ENCODE results near the gene HSPA5.
"Not testable (repeated sequence)": the region's sequence is repeated elsewhere in the genome, so short reads cannot be mapped to it uniquely, and the experiment has no call there.

The HSPA5 gene

DNA sequence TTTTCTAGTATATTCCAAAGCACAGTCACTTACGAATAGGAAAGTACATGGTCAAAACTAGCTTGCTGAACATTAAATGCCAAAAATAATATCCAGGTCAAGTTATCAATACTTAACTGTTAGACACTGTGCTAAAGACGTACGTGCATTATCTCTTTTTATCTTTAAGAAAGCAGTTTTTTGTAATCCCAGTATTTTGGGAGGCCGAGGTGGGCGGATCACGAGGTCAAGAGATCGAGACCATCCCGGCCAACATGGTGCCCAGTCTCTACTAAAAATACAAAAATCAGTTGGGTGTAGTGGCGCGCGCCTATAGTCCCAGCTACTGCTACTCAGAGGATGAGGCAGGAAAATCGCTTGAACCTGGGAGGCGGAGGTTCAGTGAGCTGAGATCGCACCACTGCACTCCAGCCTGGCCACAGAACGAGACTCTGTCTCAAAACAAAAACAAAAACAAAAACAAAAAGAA lies 2.7 kb upstream of the HSPA5 start:
- DNase-seq (ENCODE audit: low read depth in 2 of 3, low spot score in 1 of 3): no peak

- DNase-seq (ENCODE audit: low read depth in 2 of 3, low spot score in 1 of 3): peak in 1 of 3 donors; percentile 11
Observed at GRCh38 chr9:125241863-125242739, 958 bp upstream of the HSPA5 start.

DNA sequence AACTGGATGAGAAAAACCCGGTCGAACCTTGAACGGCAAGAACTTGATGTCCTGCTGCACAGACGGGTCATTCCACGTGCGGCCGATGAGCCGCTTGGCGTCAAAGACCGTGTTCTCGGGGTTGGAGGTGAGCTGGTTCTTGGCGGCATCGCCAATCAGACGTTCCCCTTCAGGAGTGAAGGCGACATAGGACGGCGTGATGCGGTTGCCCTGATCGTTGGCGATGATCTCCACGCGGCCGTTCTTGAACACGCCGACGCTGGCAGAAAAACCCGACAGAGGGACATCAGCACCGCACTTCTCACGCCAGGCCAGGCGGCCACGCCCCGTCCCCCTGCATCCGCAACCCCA lies 519 bp downstream of the HSPA5 start:
- DNase-seq (ENCODE audit: low read depth in 2 of 3, low spot score in 1 of 3): peak in 1 of 3 donors; percentile 13

GRCh38 chr9:125239631-125240597 lies 1.2 kb downstream of the HSPA5 start:
- DNase-seq (ENCODE audit: low read depth in 2 of 3, low spot score in 1 of 3): no peak

DNA sequence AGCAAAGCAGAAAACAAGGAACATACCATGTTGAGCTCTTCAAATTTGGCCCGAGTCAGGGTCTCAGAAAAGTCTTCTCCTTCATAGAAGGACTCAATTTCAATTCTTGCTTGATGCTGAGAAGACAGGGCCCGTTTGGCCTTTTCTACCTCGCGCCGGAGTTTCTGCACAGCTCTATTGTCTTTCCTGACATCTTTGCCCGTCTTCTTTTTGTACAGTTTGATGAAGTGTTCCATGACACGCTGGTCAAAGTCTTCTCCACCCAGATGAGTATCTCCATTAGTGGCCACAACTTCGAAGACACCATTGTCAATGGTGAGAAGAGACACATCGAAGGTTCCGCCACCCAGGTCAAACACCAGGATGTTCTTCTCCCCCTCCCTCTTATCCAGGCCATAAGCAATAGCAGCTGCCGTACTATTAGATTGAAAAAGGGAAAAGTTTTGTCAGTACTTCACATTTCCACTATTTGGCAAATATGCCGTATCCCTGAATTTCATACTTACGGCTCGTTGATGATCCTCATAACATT lies 2.2 kb downstream of the HSPA5 start:
- no peak for DNase-seq (ENCODE audit: low read depth in 2 of 3, low spot score in 1 of 3)

DNA sequence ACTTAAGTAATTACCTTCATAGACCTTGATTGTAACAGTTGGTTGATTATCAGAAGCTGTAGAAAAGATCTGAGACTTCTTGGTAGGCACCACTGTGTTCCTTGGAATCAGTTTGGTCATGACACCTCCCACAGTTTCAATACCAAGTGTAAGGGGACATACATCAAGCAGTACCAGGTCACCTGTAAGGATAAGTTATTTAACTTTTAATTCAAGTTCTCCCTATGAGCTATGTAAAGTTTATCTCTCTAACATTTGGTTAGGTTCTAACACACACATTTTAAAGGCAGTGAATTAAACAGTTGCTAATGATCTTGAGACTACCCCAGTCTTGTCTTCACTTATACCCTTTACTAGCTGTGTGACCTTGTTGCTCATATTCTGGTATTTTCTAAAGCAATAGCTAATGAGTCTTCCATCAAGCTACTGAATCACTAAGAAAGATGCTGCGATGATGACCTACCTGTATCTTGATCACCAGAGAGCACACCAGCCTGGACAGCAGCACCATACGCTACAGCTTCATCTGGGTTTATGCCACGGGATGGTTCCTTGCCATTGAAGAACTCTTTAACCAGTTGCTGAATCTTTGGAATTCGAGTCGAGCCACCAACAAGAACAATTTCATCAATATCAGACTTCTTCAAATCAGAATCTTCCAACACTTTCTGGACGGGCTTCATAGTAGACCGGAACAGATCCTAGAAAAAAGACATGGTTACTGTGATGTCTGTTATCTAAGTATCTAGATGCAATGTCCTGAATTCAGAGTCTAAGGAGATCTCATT lies 2.8 kb downstream of the HSPA5 start:
- DNase-seq (ENCODE audit: low read depth in 2 of 3, low spot score in 1 of 3): no peak

DNA sequence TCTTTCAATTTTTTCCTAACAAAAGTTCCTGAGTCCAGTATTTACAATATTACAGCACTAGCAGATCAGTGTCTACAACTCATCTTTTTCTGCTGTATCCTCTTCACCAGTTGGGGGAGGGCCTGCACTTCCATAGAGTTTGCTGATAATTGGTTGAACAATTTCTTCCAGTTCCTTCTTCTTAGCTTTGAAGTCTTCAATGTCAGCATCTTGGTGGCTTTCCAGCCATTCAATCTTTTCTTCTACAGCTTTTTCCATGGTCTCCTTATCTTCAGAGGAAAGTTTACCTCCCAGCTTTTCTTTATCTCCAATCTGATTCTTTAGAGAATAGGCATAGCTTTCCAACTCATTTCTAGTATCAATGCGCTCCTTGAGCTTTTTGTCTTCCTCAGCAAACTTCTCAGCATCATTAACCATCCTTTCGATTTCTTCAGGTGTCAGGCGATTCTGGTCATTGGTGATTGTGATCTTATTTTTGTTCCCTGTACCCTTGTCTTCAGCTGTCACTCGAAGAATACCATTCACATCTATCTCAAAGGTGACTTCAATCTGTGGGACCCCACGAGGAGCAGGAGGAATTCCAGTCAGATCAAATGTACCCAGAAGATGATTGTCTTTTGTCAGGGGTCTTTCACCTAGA lies 4.5 kb downstream of the HSPA5 start:
- DNase-seq (ENCODE audit: low read depth in 2 of 3, low spot score in 1 of 3): not testable (repeated sequence)

GRCh38 chr9:125235804-125236519 lies 5.2 kb downstream of the HSPA5 start:
- DNase-seq (ENCODE audit: low read depth in 2 of 3, low spot score in 1 of 3): no peak

DNA sequence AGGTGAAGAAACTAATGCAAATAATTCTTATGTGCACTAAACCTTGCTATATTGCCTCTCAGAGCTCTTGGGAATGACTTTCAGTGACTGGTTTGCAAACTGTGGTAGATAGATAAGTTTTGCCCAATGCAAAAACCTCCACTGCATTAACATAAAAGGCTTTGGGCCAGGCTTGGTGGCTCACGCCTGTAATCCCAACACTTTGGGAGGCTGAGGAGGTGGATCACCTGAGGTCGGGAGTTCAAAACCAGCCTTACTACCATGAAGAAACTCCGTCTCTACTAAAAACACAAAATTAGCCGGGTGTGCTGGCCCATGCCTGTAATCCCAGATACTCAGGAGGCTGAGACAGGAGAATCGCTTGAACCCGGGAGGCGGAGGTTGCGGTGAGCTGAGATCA lies 7.0 kb downstream of the HSPA5 start:
- not testable (repeated sequence) for DNase-seq (ENCODE audit: low read depth in 2 of 3, low spot score in 1 of 3)

DNA sequence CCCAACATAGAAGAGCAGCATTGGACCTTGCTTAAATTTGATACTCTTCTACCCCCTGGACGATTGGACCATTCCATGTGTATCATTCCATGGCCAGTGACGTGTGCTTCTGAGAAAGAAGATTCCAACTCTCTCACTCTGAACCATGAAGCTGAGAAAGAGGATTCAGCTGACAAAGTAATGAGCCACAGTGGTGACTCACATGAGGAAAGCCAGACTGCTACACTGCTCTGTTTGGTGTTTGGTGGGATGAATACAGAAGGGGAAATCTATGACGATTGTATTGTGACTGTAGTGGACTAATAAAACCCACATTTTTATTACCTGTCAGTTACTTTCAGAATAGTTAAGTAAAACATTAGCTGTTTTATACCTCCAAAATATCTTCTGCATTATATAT lies 7.5 kb downstream of the HSPA5 start:
- no peak for DNase-seq (ENCODE audit: low read depth in 2 of 3, low spot score in 1 of 3)

DNA sequence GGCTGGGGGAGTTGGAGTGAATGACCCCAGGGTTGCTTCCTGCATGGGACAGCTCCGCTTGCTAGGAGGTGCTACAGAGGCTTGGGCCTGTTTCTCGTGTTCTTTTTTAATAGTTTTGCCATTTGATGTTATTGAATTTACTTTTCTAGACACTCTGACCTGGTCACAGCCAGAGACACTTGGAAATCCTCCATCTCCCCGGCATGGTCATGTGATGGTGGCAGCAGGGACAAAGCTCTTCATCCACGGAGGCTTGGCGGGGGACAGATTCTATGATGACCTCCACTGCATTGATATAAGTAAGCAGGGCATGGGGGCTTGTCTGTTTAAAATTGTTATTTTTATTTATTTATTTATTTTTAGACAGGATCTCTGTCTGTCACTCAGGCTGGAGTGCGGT lies 13.4 kb downstream of the HSPA5 start:
- DNase-seq (ENCODE audit: low read depth in 2 of 3, low spot score in 1 of 3): no peak

DNA sequence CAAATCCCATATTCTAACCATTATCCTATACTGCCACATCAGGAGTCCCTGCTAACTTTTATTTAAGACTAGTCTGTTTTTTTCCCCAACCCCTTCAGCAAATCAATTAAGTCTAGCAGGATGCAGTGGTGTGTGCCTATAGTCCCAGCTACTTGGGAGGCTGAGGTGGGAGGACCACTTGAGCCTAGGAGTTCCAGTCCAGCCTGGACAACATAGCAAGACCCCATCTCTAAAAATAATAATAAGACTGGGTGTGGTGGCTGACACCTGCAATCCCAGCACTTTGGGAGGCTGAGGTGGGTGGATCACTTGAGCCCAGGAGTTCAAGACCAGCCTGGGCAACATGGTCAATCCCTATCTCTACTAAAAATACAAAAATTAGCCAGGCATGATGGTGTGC lies 16.3 kb downstream of the HSPA5 start:
- DNase-seq (ENCODE audit: low read depth in 2 of 3, low spot score in 1 of 3): not testable (repeated sequence)

GRCh38 chr9:125218621-125219020 lies 22.5 kb downstream of the HSPA5 start:
- DNase-seq (ENCODE audit: low read depth in 2 of 3, low spot score in 1 of 3): no peak

- DNase-seq (ENCODE audit: low read depth in 2 of 3, low spot score in 1 of 3): no peak
Observed at GRCh38 chr9:125214186-125214585, 27.0 kb downstream of the HSPA5 start.

DNA sequence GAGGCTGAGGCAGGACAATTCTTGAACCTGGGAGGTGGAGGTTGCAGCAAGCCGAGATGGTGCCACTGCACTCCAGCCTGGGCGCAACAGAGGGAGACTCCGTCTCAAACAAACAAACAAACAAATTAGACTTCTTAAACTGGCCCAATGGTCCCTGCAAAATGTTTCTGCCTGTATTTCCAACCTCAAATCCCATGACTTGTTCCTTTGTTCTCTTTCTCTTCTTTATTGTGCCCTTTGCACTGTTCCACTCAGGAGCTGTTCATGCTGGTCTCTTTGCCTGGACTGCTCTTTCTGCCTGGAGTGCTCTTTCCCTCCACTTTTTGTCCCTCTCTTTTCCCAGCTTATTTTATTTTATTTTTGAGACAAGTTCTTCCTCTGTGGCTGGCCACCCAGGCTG lies 36.7 kb downstream of the HSPA5 start:
- DNase-seq (ENCODE audit: low read depth in 2 of 3, low spot score in 1 of 3): no peak

DNA sequence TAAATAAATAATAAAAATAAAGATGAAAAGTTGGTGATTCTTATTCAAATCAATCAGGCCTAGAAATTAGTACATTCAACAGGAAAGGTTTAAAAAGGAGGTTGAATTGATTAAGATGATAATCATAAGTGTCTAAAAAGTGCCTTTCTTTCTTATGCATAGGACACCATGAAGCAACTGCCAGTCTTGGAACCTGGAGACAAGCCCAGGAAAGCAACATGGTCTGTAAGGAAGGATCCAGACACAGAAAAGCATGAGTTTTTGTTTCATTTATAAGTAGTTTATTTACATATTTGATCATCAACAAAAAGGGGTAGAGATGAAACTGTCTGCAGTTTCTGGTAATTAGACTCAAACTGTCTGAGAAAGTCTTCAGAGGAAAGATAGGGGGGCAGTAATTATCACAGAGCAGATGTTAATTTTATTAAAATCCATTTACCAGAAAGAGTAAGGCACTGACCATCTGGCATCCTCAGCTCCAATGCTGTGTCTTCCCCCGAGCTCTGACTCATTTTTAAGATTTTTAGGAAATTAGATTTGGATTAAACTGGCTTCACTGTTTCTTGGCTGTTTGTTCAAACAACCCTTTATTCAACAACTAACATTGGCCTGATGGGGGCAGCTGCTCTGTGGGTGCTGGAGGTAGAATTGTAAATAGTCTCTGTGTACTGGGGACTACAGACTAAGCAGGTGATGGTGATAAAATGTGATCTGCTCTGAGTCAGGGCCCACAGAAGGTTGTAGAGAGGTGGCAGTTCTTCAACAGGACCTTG lies 38.1 kb downstream of the HSPA5 start:
- no peak for DNase-seq (ENCODE audit: low read depth in 2 of 3, low spot score in 1 of 3)

DNA sequence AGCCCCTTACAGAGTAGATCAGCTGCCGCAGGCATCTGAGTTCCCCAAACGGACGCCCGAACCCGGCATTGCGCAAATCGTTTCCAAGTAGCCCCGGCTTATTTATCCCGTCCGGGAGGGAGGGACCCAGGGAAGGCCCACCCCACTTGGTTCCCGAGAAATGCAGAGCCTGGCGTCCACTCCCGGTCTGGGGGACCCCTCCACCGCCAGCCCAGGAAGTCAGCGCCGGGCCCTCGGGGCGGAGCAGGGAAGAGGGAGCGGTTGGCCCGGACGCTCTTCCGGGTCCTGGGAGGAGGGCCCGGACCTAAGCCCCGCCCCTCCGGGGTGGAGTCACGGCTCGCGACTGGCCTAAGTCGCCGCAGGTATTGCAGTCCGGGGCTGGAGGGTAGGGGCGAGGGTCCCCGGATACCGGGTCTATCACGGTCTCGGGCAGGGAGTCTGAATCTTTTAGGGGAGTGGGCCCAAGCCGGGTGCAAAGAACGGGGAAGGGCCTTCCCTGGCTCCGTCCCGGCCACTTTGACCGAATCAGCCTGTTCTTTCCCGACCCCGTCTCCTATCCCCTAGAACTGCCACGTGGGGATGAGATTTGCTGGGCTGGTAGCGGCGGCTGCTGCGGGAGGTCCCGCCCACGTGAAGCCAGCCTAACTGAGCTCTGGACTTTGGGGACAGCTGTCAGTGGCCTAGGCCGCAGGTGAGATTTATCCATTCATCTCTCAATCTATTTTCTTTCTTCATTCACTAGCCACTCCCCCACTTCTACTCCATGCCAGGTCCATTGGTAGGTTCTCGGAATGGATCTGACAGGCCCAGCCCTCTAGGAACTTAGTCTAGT lies 40.7 kb downstream of the HSPA5 start, which contains the start of gene RABEPK:
RABEPK (plus strand) TSS at position 327 of the 832 bp plus-strand sequence. CDS start 2,472 bp downstream, outside the sequence.
- DNase-seq (ENCODE audit: low read depth in 2 of 3, low spot score in 1 of 3): peak; percentile 78 to 93 (median 88)

- DNase-seq (ENCODE audit: low read depth in 2 of 3, low spot score in 1 of 3): not testable (repeated sequence)
Observed at GRCh38 chr9:125195591-125195990, 45.6 kb downstream of the HSPA5 start.
